AG09309 (cell line): ENCODE data around the gene ACOT11.

Experiments
- DNase-seq: peaks from one replicate; pipeline ENCODE4 v3.0.0-alpha.2; 2010; ENCODE audit warnings: low read depth
- H3K4me3 ChIP-seq: 2 replicates; pipeline ENCODE4 v1.5.1; 2011; ENCODE audit warnings: mild to moderate bottlenecking, low read depth, low read length, moderate library complexity; ENCODE audit not compliant: control insufficient read depth
- TF ChIP-seq, protein P1 (sequence below): IDR thresholded peaks from 2 replicates; pipeline ENCODE4 v1.5.1; 2011; ENCODE audit warnings: mild to moderate bottlenecking, low read depth, low read length, inconsistent platforms; ENCODE audit not compliant: insufficient read depth, control insufficient read depth; ENCODE audit errors: missing control alignments

Gene ACOT11

GRCh38 chr1:54545916-54546635, 2.0 kb upstream of the ACOT11 start:
- no peak overlapping the region for H3K4me3 ChIP-seq
- DNase-seq, result no peak
- TF ChIP-seq, protein P1, sequence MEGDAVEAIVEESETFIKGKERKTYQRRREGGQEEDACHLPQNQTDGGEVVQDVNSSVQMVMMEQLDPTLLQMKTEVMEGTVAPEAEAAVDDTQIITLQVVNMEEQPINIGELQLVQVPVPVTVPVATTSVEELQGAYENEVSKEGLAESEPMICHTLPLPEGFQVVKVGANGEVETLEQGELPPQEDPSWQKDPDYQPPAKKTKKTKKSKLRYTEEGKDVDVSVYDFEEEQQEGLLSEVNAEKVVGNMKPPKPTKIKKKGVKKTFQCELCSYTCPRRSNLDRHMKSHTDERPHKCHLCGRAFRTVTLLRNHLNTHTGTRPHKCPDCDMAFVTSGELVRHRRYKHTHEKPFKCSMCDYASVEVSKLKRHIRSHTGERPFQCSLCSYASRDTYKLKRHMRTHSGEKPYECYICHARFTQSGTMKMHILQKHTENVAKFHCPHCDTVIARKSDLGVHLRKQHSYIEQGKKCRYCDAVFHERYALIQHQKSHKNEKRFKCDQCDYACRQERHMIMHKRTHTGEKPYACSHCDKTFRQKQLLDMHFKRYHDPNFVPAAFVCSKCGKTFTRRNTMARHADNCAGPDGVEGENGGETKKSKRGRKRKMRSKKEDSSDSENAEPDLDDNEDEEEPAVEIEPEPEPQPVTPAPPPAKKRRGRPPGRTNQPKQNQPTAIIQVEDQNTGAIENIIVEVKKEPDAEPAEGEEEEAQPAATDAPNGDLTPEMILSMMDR, result no peak

DNA sequence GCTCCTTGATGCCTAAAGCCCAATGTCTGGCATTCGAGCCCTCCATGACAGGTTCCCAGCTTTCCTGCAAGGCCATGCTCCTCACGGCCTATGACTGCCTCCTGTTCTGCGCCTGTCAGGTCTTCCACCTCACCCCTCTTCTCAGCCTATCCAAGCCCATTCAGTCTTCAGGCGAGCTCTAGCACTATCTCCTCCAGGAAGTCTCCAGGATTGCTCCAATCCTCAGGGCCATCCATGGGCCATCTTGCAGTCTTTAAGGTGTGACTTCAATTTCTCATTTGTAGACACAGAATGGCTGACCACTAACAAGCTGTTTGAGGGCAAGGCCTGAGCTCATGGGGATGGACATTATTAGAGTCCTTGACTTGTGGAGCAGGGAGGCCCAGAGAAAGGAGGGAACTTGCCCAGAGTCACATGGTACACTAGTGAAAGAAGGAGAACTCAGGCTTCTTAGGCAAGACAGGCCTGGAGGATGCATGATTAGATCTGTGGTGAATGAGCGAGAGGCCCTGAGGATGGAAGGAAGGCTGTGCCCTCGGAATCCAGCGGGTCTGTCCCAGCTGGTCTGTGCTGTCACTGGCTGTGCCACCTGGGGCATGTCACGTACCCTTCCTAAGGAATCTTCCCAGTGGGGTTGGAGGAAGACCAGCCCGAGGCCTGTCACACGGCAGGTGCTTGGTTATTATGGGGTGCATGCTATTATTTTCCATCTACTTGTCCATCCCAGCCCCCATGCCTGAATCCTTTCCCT, 1.2 kb upstream of the ACOT11 start:
- TF ChIP-seq, protein P1, result no peak
- no peak for DNase-seq
- no peak overlapping the region for H3K4me3 ChIP-seq

DNA sequence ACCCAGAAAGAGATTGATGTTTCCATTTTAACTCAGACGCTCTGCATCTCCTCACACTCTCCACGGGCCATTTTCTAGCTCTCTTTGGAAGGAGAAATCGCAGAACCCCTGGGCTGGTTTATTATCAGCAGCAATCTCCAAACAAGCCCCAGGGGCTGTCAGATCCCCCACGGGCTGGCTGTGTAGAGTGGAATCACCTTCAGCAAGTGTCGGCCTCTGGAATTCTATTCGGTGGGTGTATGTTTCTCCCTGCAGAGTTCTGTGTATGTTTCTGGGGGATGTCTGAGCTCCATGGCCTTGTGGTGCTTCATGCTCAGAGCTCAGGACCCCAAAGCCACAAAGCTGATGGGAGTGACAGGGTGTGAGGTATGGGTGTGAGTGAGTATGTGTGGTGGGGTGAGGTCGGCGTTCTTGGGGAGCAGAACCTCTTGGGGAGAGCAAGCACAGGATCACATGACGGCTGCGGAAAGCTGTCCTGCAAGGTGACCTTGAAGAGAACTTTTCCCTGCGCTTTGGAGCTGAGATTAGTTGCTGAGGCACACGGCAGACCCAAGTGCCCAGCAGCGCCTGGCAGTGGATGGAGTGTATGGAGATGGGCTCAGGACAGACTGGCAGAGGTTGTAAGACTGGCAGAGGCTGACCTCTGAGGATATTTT, 489 bp downstream of the ACOT11 start:
- TF ChIP-seq, protein P1, result no peak
- no peak for DNase-seq
- no peak overlapping the region for H3K4me3 ChIP-seq

DNA sequence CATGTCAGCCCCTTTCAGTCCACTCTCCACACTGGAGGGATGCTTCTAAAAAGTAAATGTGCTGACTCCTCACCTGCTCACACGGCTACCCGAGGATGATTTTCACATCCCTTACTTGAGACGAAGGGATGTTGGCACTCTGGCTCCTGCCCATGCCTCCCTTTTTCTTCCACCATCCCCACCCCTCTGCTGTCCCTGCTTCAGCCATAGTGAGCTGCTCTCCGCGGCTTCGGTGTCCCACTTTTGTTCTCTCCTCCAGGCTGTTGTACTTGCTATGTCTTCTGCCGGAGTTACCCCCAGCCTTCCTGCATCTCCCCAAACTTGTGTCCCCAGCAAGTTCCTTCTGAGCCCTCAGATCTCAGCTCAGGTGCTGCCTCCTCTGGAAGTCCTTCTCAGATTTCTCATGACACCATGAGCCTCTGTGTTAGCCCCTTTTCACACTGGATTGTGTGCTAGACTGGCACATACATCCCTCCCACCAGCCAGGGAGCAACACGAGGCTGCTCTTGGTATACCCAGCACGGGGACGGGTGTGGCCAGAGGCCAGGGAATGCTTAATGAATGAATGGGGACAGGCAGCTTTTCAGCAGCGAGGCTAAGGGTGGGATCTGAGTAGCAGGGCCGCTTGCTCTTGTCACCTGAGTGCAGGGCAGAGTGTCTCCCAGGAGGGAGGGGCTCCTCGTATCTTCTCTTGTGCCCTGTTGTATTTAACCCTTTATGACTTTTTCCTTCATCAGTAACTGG, 1.3 kb downstream of the ACOT11 start:
- no peak overlapping the region for H3K4me3 ChIP-seq
- no peak for DNase-seq
- TF ChIP-seq, protein P1, result no peak

GRCh38 chr1:54551891-54552290, 3.9 kb downstream of the ACOT11 start:
- H3K4me3 ChIP-seq, result no peak overlapping the region
- DNase-seq, result no peak
- TF ChIP-seq, protein P1, result no peak
